GM18508 (cell line): Measurements from ENCODE around the gene ALDH1A2.
"Not testable (repeated sequence)": the region's sequence is repeated elsewhere in the genome, so short reads cannot be mapped to it uniquely, and the experiment has no call there.

Experiments used
- ATAC-seq: cut with Tn5 transposase; IDR thresholded peaks from one replicate; pipeline ENCODE4 v1.9.1; 2021; ENCODE audit warnings: moderate number of reproducible peaks; ENCODE audit not compliant: insufficient read depth, unreplicated experiment

ALDH1A2 gene

DNA sequence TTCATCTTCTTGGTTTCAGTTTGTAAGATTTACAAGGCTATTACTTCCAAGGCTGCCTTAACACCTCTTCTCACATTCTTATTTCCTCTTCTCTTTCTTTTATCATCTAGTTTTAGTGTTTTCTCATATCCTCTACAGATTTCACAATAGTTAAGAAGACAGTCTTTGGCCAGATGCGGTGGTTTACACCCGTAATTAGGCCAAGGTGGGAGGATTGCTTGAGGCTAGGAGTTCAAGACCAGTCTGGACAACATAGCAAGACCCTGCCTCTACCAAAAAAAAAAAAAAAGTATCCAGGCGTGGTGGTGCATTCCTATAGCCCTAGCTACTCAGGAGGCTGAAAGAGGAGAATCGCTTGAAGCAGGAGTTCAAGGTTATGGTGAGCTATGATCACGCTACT is 3.5 kb upstream of the ALDH1A2 start:
- ATAC-seq = no peak

DNA sequence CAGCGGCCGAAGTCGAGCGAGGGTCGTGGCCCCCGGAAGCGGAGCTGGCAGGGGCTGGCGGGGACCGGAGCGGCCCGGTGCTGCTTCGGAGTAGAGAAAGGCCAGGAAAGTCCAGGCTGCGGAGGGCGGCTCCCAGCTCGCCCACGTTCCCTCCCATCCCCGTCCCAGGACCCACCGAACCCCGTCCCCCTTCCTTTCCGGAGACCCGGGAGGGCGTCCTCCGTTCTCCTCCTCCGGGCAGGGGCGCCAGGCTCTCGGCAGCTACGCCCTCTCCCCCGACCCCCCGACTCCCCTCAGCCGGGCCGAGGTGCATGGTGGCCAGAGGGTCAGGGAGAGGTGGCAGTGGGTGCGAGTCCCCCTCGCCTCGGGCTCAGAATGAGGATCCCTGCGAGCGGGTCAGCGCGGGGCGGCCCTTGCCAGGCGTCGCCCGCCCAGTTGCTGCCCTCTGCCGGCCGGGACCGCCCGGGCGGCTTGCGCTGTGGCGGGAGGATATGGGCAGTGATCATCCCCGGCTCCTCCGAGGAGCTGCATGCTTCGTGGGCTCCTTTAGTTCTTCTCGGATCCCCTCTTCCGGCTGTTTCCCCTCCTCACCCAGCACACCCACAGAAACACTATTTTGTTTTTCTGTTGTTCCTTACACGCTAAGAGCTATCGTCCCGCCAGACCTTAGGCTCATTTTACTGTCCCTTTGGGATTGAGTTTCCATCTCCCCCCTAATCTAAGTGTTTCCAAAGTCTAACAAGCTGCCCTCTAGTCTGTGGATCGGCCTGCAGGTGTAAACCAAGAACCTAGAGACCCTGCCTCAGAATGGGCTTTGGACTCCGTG is 744 bp upstream of the ALDH1A2 start:
- ATAC-seq = no peak

DNA sequence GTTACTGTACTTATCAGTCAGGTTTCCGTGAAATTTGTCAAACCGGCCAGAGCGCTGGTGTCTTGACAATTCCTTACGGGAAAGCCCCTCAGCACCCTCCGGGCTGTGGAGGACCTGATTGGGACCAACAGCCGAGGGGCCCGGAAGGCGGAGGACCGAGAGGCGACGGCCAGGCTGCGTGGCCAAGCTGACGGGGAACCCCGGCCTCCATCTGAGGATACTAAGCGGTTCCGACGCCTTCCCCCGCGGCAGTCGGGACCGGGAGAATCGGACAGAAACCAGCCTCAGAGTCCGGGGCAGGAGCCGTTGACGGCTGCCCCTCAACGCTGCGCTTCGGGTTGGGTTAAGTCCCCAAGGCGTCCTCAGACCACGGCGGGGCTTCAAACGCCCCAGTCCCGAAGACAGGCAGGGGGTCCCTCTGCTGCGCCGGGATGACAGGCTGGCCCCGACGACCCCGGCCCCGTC is 499 bp downstream of the ALDH1A2 start:
- no peak for ATAC-seq

DNA sequence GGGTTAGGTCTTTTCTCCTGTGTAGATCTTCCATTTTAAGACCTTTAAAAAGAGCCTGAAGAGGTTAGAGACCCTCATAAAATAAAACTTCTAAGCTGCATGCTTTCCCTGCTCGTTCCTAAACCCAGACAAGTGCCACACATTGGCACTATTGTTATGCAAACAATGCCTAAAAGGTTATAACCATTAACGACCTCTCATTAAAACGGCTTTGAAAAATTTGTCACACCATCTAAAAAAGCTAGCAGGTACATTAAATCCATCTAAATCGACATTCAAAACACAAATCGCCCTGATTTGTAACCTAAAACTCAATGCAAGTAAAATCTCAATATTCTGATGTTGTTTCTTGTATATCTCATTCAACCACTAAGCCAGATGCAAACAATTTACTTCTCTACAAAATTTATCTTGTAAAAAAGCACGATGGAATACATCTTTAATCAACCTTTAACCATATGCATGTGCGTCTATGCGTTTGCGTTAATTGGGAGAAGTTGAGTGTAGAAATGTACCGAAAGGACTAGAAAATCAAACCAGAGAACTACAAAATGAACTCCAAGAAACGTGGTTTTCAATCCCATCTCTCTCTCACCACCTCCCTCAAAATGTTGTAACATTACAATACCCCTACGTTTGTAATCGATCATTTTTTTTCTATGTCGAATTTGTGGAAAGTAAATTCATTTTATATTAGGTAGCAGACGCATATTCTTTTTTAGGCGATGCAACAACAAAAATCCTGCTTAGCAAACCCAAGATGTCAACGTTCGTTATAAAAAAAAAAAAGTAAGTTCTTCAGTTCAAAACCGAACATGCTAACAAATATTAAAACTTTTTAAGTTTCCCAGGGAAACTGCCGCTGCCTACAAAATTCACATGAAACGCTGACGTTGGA is 1.2 kb downstream of the ALDH1A2 start:
- no peak for ATAC-seq

DNA sequence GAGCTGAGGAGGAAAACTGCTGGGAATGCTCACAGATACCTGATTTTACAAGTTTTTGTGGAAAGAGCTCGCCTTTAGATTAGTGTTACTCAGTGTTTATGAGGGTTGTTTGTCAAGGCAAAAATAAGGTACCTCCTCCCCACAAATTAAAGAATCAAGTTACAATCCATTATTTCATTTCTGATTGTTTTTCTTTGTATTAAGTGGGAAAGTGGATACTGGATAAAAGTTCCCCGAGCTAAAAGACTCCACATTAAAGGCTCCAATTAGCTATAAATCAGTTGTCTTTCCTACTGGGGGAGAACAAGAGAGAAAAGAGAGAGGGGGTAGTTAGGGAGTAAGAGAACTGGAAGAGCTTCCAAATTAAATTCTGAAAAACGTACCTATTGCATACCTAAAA is 1.9 kb downstream of the ALDH1A2 start:
- no peak for ATAC-seq

DNA sequence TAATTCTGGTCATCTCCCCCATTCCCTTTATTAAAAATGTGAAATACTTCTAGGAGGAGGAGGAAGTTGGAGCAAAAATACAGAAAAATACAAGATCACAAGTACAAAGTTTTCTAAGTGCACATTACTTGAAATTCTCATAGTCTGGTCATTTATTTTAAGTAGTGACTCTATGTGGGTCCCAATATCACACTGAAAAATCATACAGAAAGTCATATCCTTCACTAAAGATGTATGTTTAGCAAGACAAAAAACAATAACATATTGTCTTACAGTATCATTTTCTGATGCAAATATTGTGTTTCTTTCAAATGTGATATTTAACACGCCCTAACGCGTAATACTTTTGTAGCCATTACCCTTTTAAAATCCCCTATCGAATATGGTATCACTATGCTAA is 2.5 kb downstream of the ALDH1A2 start:
- no peak for ATAC-seq

DNA sequence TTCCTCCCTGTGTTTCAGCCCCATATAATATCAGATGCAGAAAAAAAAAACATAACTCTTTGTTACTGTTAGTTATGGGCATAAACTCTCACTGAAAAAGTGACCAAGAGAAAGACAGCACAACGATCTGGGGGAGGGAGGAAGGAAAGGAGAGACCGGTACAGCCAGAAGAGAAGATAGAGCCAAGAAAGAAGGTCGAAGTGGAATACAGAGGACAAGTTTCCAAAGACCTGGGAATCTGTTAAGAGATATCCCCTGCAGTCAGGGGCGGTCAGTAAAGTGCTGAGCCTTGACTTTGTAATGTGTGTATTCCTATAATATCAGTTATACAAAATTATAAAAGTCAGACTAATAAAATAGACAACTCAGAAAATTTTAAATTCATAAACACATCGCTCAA is 3.3 kb downstream of the ALDH1A2 start:
- no peak for ATAC-seq

DNA sequence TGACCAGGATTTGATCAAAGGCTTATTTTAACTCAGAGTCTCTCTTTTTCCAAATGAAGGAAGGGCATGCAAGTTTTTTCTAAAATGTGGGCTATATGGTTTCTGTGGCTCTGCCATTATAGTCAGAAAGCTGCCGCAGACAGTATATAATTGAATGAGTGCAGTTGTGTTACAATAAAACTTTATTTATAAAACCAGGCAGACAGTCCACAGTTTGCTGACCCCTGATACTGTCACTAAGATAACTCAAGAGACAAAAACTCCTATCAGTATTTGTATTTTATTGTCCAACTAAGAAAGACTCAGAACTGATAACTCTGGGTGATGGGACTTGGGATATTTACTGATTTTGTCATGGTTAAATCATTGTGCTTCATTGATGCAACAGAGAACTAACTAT is 4.9 kb downstream of the ALDH1A2 start:
- ATAC-seq = no peak

DNA sequence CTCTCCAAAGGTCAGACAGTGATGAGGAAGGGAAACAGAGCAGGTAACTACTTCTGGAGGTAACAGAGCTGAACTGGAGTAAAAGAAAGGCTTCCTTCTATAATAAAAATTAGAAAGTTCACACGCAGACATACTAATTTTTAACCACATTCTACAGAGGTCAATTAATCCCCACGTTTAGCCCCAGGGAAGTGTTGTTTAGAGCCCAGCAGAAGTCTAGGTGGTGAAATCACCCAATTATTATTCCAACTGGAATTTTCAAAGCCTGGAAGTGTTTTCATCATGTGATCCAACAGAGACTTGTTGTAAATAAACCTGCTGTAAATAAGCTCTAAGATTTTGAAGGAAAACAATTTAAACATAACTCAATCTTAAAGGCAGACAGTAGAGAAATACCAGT is 6.8 kb downstream of the ALDH1A2 start:
- no peak for ATAC-seq

DNA sequence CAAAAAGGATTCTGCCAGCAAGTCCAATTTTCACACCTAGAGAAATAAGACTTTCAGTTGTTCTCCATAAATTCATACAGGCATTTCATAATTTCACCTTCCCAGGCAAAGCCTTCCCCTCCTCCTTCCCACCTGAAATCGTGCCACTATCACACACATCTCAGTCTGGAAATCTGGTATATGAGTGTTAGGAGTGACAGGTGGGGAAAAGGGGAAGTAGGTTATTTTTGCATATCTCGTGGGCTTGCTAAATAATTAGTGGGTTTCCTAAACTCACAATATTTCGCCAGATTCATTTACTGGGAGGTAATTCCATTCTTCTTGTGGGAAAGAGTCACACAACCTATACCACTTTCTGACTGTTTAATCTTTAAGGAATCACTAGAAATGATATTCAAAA is 7.4 kb downstream of the ALDH1A2 start:
- no peak for ATAC-seq

DNA sequence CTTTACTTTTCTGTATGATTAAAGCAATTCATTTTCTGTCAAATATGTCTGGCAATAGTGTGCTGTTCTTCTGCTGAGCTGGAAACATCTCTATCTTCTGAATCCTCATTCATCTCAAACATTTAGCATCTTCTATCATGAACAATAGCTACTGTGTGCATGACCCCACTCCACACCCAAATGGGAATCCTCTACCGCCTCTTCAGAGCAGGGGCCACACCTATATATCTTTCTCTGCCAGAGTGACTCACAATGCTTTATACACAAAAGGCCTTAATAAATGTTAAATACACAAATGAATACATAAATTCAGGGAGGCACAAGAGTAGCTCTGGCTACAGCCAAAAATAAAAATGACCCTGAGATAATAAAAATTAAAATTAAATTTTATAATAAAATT is 8.0 kb downstream of the ALDH1A2 start:
- no peak for ATAC-seq

DNA sequence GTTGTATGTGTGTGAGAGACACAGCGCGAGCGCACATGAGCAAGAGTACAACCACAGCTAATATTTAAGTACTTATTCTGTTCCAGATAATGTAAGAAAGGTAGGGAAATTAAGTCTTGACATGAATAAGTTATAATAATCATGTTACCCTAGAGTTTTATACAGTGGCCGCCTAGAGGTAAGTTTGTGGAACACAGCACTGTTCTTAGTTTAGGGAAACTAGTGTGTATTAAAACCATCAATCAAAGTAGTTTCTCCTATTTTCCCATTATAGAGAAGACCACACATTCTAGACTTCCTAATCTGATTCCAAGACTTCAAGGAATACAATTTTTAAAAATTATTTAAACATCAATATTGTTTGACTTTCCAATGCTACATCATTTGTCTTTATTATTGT is 9.5 kb downstream of the ALDH1A2 start:
- ATAC-seq = no peak

DNA sequence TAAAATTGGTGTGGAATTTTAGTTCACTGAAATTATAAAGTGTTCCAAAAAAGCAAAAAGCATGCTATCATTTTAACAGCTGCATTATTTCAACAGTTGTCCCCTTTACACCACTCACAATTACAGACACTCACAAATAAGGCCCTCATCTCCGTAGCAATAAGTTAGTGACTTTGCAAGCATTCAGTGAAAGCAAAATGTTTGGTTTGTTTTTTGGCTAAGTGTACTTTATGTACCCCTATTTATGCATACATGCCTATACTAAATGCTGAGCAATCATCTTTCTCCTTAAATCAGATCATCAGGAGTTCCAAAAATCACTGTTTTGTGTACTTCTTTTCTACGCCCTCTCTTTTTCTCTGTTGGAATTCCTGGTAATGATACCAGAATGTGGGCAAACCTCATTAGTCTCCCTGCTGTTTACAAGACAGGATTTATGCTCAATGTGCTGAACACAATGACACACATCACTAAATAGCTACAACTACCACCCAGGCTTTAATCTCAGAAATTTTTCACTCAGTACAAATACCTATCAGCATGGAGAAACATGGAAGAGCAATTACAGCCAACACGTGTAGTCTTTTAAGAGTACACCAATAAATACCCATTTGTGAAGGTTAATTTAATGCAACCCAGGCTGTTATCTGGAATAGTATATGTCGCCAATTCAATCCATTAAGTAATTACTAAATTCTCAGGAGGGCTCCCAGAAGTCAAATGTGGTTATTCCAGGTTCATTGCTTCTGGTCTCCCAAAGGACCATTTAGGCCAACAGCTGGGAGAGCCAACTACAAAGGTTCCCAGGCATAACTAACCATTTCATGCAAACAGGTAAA is 12.0 kb downstream of the ALDH1A2 start:
- ATAC-seq = no peak

DNA sequence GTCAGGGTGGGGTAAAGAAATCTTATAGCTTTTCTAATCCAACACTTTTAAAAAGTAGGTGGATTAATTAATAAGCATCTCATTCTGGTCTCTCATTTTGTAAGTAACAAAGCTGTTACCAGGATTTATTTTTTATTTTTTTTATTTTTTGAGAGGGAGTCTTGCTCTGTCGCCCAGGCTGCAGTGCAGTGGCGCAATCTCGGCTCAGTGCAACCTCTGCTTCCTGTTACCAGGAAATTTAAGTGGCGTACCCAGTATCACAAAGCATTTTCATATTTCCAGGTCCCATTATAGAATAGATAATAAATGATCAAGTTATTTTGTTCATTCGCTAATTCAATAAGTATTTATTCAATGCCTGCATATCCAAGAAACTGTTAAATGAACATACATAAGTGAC is 13.2 kb downstream of the ALDH1A2 start:
- no peak for ATAC-seq

DNA sequence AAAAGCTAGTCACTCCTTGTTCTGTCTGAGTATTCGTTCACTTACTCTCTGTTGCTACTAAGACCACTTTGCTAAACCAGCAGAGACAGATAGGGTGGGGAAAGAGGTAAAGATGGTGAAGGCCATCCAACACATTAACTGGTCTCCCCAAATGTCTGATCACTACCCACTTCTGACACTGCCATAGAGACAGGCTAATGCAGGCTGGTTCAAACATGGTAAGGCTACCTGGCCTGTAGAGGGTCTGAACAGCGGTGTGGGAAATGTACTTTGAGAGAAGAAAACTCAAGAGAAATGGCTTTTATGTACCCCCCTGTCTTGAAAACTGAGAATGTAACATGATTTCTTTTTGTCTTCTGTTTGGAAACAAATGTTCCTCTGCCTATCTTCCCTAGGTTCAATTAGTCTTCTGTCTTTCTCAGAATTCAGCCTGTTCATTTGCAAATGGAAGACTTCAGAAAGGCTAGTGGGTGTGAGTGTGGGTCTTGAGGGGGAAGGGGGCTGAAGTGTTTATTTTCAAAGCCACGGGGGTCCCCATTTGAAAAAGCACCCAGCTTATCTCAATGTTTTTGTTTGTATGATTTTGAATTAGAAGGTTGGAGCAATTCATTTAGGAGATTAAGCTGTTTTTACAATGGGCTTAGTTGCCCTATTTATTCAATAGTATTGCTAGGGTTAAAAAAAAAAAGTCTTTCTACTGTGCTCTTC is 15.8 kb downstream of the ALDH1A2 start:
- no peak for ATAC-seq

DNA sequence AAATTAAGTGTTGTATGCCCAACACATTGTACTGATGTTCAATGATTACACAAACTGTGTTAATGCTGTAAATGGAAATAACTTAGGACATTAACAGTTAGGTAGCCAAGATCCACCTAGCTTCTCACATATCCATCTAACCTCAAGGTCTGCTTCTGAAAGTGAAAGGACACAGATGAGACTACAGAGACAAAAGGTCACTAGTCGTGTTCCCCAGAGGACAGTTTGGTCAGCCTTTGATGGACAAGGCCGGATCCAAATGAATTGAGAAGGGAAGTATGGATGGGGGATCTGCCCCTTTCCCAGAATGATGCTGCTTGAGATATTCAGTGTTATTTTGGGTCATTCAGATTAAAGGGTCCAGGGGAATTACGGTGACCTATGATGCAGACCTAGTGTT is 17.2 kb downstream of the ALDH1A2 start:
- no peak for ATAC-seq

DNA sequence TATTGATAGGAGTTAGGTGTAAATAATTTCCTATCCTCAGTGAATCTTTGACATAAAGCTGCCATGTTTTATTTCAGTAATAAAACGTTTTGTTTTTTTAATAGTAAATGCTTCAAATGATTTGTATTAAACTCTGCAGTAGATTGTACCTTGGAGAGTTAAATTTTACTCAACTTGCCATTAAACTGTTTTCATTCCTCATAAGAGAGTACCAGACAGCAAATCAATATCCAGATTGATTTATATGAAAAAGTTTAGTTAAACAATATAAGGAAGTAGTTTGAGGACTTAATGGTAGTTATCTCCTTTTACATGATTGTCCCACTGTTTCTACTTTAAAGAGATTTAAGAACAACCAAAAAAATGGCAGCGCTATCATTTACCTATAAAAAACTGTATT is 18.4 kb downstream of the ALDH1A2 start:
- ATAC-seq = no peak

DNA sequence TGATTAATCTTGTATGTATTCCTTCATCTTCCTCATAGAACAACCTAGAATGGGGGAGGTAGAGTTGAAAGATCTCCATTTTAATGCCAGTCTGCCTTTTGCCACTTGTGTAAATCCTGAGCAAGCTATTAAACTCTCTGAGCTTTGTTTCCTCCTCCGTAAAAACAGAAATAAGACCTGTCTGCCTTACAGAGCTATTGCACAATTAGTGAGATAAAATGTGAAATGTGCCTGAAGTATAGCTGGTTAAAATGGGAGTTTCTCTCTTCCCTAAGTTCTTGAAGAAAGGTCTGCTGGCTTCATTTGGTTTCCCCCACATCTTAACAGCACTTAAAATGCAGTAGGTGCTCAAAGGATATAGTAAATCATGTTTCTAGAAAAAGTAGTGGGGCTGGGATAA is 19.0 kb downstream of the ALDH1A2 start:
- ATAC-seq = no peak

DNA sequence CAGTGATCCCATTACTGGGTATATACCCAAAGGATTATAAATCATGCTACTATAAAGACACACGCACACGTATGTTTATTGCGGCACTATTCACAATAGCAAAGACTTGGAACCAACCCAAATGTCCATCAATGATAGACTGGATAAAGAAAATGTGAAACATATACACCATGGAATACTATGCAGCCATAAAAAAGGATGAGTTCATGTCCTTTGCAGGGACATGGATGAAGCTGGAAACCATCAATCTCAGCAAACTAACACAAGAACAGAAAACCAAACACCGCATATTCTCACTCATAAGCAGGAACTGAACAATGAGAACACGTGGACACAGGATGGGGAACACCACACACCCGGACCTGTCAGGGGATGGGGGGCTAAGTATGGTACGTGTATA is 20.1 kb downstream of the ALDH1A2 start:
- not testable (repeated sequence) for ATAC-seq

DNA sequence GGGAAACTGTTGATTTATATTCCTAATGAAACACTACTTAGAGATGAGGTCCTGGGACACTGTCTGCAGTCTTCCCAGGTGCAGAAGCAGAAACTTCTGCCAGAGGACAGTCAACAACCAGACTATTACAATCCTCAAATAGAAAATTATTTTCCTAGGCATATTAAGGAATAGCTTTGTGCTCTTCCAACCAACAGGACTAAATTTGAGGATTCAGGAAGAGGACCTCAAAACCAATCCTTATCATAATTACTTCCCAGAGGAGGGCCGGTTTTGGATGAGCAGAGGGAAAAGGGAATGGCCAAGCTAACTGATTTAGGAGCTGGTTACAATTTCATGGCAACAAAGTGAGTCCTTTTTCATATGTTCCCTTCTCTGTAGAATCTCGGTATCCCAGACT is 21.0 kb downstream of the ALDH1A2 start:
- ATAC-seq = no peak
